H4 (cell line): ENCODE measurements around the gene NDUFAF7. TPM values are rescaled to one million over a fixed set of nuclear protein-coding genes. Genes with fewer than 3 reads are reported as not detected.
"Not testable (repeated sequence)": the region's sequence is repeated elsewhere in the genome, so short reads cannot be mapped to it uniquely, and the experiment has no call there.

Source experiments
- DNase-seq: peaks from one replicate; pipeline ENCODE4 v3.0.0-alpha.2; 2015; ENCODE audit warnings: low spot score
- total RNA-seq: library from RNA; depleted of rRNA; stranded (reverse); fragments of >200 nt; shearing (Covaris generic); gene quantifications from 2 replicates; pipeline ENCODE4 v1.2.3, GENCODE V29; 2014

NDUFAF7 gene
- total RNA-seq, 1 experiment from 2014 or later: 2.9 TPM

GRCh38 chr2:37211939-37212338 lies 19.5 kb upstream of the NDUFAF7 start:
- no peak for DNase-seq

GRCh38 chr2:37215250-37215649 lies 16.2 kb upstream of the NDUFAF7 start:
- no peak for DNase-seq

- DNase-seq: no peak
Measured at GRCh38 chr2:37219046-37219445, 12.4 kb upstream of the NDUFAF7 start.

GRCh38 chr2:37223131-37223530 lies 8.3 kb upstream of the NDUFAF7 start:
- DNase-seq: no peak

GRCh38 chr2:37224063-37224462 lies 7.4 kb upstream of the NDUFAF7 start:
- DNase-seq: no peak

GRCh38 chr2:37225129-37225528 lies 6.3 kb upstream of the NDUFAF7 start:
- not testable (repeated sequence) for DNase-seq

GRCh38 chr2:37226863-37227262 lies 4.6 kb upstream of the NDUFAF7 start:
- no peak for DNase-seq

- no peak for DNase-seq
Measured at GRCh38 chr2:37228788-37229187, 2.7 kb upstream of the NDUFAF7 start.

GRCh38 chr2:37230581-37230980 lies 877 bp upstream of the NDUFAF7 start:
- DNase-seq: no peak

GRCh38 chr2:37232131-37232933 lies 874 bp downstream of the NDUFAF7 start:
- DNase-seq: no peak

- no peak for DNase-seq
Measured at GRCh38 chr2:37243435-37243834, 12.0 kb downstream of the NDUFAF7 start.

GRCh38 chr2:37244017-37244416 lies 12.6 kb downstream of the NDUFAF7 start:
- no peak for DNase-seq

- no peak for DNase-seq
Measured at GRCh38 chr2:37244755-37245154, 13.3 kb downstream of the NDUFAF7 start.

GRCh38 chr2:37246205-37246604 lies 14.7 kb downstream of the NDUFAF7 start:
- DNase-seq: no peak

GRCh38 chr2:37250869-37251740 lies 19.6 kb downstream of the NDUFAF7 start:
- no peak for DNase-seq

GRCh38 chr2:37262522-37262921 lies 31.1 kb downstream of the NDUFAF7 start:
- DNase-seq: no peak

GRCh38 chr2:37263839-37264238 lies 32.4 kb downstream of the NDUFAF7 start:
- no peak for DNase-seq

GRCh38 chr2:37267685-37268084 lies 36.2 kb downstream of the NDUFAF7 start:
- no peak for DNase-seq

GRCh38 chr2:37268111-37268510 lies 36.7 kb downstream of the NDUFAF7 start:
- no peak for DNase-seq

- DNase-seq: no peak
Measured at GRCh38 chr2:37271376-37272067, 40.1 kb downstream of the NDUFAF7 start.

- DNase-seq: no peak
Measured at GRCh38 chr2:37274359-37274965, 43.0 kb downstream of the NDUFAF7 start.

GRCh38 chr2:37276291-37276690 lies 44.8 kb downstream of the NDUFAF7 start:
- no peak for DNase-seq
